OCI-LY7 (cell line): ENCODE measurements around the gene HSPH1. TPM values are rescaled to one million over a fixed set of nuclear protein-coding genes. Genes with fewer than 3 reads are reported as not detected.

Experiments used
- Bru-seq: library from RNA; stranded (reverse); fragments of 400-500 nt; gene quantifications from one replicate; lab custom pipeline; 2021; lab: Mats Ljungman, UMichigan
- BruChase-seq, 2 experiments: library from RNA; stranded (reverse); fragments of 400-500 nt; gene quantifications; one replicate each; lab custom pipeline; 2021; lab: Mats Ljungman, UMichigan
- BruUV-seq: library from RNA; stranded (reverse); fragments of 400-500 nt; replicated peaks from 2 replicates; lab custom pipeline; 2021; lab: Mats Ljungman, UMichigan
- CTCF ChIA-PET: fragments of 300-600 bp; sonication (Branson Sonifier 250); formaldehyde crosslinking; loops from one replicate; lab custom pipeline; 2022; ENCODE audit warnings: antibody characterized with exemption; ENCODE audit not compliant: unreplicated experiment; lab: Charles Lee
- POLR2A ChIA-PET: fragments of 300-600 bp; sonication (Branson Sonifier 250); formaldehyde crosslinking; loops from one replicate; lab custom pipeline; 2022; ENCODE audit warnings: antibody characterized with exemption; lab: Charles Lee
- DNase-seq: peaks from one replicate; pipeline ENCODE4 v3.0.0-alpha.2; 2015; ENCODE audit warnings: low spot score
- H2AFZ ChIP-seq: fragments of 200-600 bp; sonication (generic), shearing (Covaris generic); 2 replicates; pipeline ENCODE4 v1.6.1; 2014; ENCODE audit warnings: mild to moderate bottlenecking, antibody characterized with exemption, low read length, moderate library complexity
- H3K27ac ChIP-seq: fragments of 200-600 bp; sonication (generic); 2 replicates; pipeline ENCODE4 v1.5.1; 2014; ENCODE audit warnings: mixed run types, low read depth, mild to moderate bottlenecking, moderate library complexity, low read length, inconsistent platforms; ENCODE audit not compliant: poor library complexity, severe bottlenecking
- H3K36me3 ChIP-seq: fragments of 200-600 bp; sonication (generic); 2 replicates; pipeline ENCODE4 v1.6.1; 2014; ENCODE audit warnings: mild to moderate bottlenecking, antibody characterized with exemption, low read length, moderate library complexity, mixed read lengths; ENCODE audit not compliant: insufficient read depth
- H3K4me1 ChIP-seq: fragments of 200-600 bp; sonication (generic); 2 replicates; pipeline ENCODE4 v1.5.1; 2014; ENCODE audit warnings: mild to moderate bottlenecking, low read length; ENCODE audit not compliant: insufficient read depth, poor library complexity, severe bottlenecking
- H3K4me2 ChIP-seq: fragments of 200-600 bp; sonication (generic); 2 replicates; pipeline ENCODE4 v1.6.1; 2014; ENCODE audit warnings: mild to moderate bottlenecking, low read length
- H3K4me3 ChIP-seq: fragments of 200-600 bp; sonication (generic); 2 replicates; pipeline ENCODE4 v1.5.1; 2014; ENCODE audit warnings: mild to moderate bottlenecking, low read depth, low read length; ENCODE audit not compliant: poor library complexity, severe bottlenecking
- H3K79me2 ChIP-seq: fragments of 200-600 bp; sonication (generic); 2 replicates; pipeline ENCODE4 v1.6.1; 2016; ENCODE audit warnings: low read depth, mild to moderate bottlenecking, low read length, moderate library complexity, mixed read lengths; ENCODE audit not compliant: insufficient read depth
- H3K9me2 ChIP-seq: fragments of 200-600 bp; sonication (generic); 2 replicates; pipeline ENCODE4 v1.6.1; 2016; ENCODE audit warnings: mild to moderate bottlenecking, low read length, mixed read lengths; ENCODE audit not compliant: insufficient read depth
- H3K9me3 ChIP-seq: fragments of 200-600 bp; sonication (generic); 2 replicates; pipeline ENCODE4 v1.6.1; 2014; ENCODE audit warnings: mild to moderate bottlenecking, mixed run types, low read length, mixed read lengths
- H4K20me1 ChIP-seq: fragments of 200-600 bp; sonication (generic); 2 replicates; pipeline ENCODE4 v1.6.1; 2014; ENCODE audit warnings: mild to moderate bottlenecking, antibody characterized with exemption, low read length, moderate library complexity, mixed read lengths; ENCODE audit not compliant: insufficient read depth
- CTCF ChIP-seq: fragments of 200-600 bp; sonication (generic); conservative IDR thresholded peaks from 2 replicates; pipeline ENCODE4 v1.5.1; 2014; ENCODE audit warnings: mild to moderate bottlenecking, antibody characterized with exemption, low read length, moderate library complexity, mixed read lengths
- EZH2phosphoT487 ChIP-seq: fragments of 200-600 bp; sonication (generic); IDR thresholded peaks from 2 replicates; pipeline ENCODE4 v1.6.1; 2018; ENCODE audit warnings: low read depth, borderline replicate concordance, mild to moderate bottlenecking, mixed run types, antibody characterized with exemption, low read length, moderate library complexity, mixed read lengths
- intact Hi-C: fragments of 100-400 bp; cut with micrococcal nuclease; formaldehyde crosslinking; loops from one replicate; pipeline ENCODE4 v1.10.0; 2022; ENCODE audit not compliant: unreplicated experiment
- long read RNA-seq: library from polyadenylated mRNA; stranded (forward); transcript quantifications from one replicate; pipeline ENCODE4 v2.0.0, GENCODE V29; 2022
- total RNA-seq, 2 experiments: library from RNA; depleted of rRNA in 1 of 2; stranded (reverse); fragments of >200 nt in 1 of 2; shearing (Covaris generic) in 1 of 2; gene quantifications; 2 replicates each; pipeline ENCODE4 v1.2.3, GENCODE V29; 2014 to 2022

The HSPH1 gene
- total RNA-seq (2014; rRNA removed; shearing (Covaris generic)) (89.6 and 110 TPM in 2 replicates), total RNA-seq (2022) (120 and 176 TPM in 2 replicates), Bru-seq, nascent RNA (percentile 86 among the genes with signal in this experiment), BruChase-seq, experiment 1, labeled RNA remaining after a 6-hour chase (percentile 90 among the genes with signal in this experiment), BruChase-seq, experiment 2, labeled RNA remaining after a 2-hour chase (percentile 90 among the genes with signal in this experiment)
- long read RNA-seq, full-length matches to known transcripts: 312 of 393 reads
- long read RNA-seq, partial matches to known transcripts: 27 of 393 reads
- long read RNA-seq, other reads (novel, unspliced or antisense): 54 of 393 reads

- DNase-seq: peak; percentile 99
- Histone ChIP-seq H3K4me2 (peak within 1 kb of the TSS; percentile 87), H3K27ac (peak within 1 kb of the TSS; percentile 58), H3K79me2 (peaks cover 50% of the 10 kb centered on the region), H3K4me1 (peaks cover 27% of the 10 kb centered on the region), H2AFZ (peak within 1 kb of the TSS; percentile 96), H4K20me1 (peaks cover 34% of the 10 kb centered on the region), H3K36me3 (peaks cover 37% of the 10 kb centered on the region), H3K9me3 (no peaks in the 10 kb centered on the region), H3K9me2 (no peaks in the 10 kb centered on the region), H3K4me3 (peak within 1 kb of the TSS; percentile 91)
- POLR2A ChIA-PET: interaction anchor here (1.0 kb wide), 1 partner anchor 38 kb away, joined by 3 read pairs; the partner anchor contains the start of gene B3GLCT
- intact Hi-C loops: loop anchor here (1.0 to 5.0 kb wide), 5 partner anchors 39 to 1156 kb away; partner anchors contain the start of genes BRCA2, USPL1 and ZAR1L
- BruUV-seq: no TSS peak
- CTCF ChIA-PET: no interaction called here
- peak; percentile 45 for TF ChIP-seq CTCF
- TF ChIP-seq EZH2phosphoT487: no peak
Measured at GRCh38 chr13:31161557-31162150, at the start of gene HSPH1. HSPH1 (minus strand) TSS chr13:31161904; CDS start chr13:31161582, 322 bp downstream.

GRCh38 chr13:31209841-31210210, 48.1 kb upstream of the HSPH1 start:
- intact Hi-C loops: no loop called here
- Histone ChIP-seq H3K4me1 (peaks cover 7% of the 10 kb centered on the region), H3K79me2 (no peaks in the 10 kb centered on the region), H3K27ac (no peak overlapping the region), H2AFZ (no peak overlapping the region), H3K36me3 (no peaks in the 10 kb centered on the region), H3K9me3 (no peaks in the 10 kb centered on the region), H3K4me2 (no peak overlapping the region), H4K20me1 (no peaks in the 10 kb centered on the region), H3K4me3 (no peak overlapping the region), H3K9me2 (no peaks in the 10 kb centered on the region)
- POLR2A ChIA-PET: no interaction called here
- CTCF ChIA-PET: no interaction called here
- TF ChIP-seq CTCF: no peak
- no peak for DNase-seq
- BruUV-seq: no TSS peak
